ENCODE data around the gene PDCD2L. TPM values are rescaled to one million over a fixed set of nuclear protein-coding genes. Genes with fewer than 3 reads are reported as not detected.
"Not testable (repeated sequence)": the region's sequence is repeated elsewhere in the genome, so short reads cannot be mapped to it uniquely, and the experiment has no call there.

The PDCD2L gene, protein sequence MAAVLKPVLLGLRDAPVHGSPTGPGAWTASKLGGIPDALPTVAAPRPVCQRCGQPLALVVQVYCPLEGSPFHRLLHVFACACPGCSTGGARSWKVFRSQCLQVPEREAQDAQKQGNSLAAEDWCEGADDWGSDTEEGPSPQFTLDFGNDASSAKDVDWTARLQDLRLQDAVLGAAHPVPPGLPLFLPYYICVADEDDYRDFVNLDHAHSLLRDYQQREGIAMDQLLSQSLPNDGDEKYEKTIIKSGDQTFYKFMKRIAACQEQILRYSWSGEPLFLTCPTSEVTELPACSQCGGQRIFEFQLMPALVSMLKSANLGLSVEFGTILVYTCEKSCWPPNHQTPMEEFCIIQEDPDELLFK
- total RNA-seq, result 15.8 TPM

- DNase-seq, result peak; percentile 95
These were observed at the start of gene PDCD2L for GRCh38 chr19:34404109-34404909. Gene PDCD2L (plus strand): TSS chr19:34404399. CDS start chr19:34404431, 32 bp downstream.

DNA sequence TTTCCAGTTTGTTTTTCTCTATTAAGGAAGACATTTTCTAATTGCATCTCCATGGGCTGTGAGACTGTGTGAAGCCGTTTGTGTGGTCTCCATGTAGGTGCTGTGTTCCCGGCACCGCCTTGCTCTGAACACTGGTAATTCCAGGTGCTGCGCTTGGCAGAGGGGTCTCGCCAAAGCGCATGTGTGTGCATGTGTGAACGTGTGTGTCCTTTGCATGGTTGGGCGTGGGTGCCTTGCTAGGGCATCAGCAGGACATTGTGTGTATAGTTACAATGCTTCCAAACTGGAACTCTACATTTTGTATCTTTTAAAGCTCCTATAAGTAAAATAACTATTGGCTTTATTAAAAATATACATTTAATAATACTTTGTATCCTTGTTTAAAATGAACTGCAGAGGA, 49.0 kb upstream of the PDCD2L start:
- no peak for DNase-seq

GRCh38 chr19:34356875-34357274, 47.3 kb upstream of the PDCD2L start:
- DNase-seq, result no peak

DNA sequence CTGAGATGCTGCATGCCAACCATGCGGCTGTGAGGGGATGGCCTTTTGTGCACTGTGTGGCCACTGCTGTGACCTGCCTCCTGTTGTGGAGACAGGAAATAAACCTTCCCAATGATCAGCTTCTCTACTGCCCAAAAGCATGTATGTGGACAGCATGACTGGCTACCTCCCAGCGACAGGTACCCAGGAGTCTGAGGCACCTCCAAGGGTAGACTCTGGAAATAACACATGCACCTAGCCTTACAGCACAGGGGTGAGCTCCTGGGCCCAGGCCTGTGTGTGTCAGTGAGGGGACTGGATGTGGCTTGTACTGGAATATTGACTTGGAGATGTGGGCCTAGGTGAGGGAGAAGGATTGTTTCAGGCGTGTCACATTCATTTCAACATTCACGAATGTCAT, 46.8 kb upstream of the PDCD2L start:
- no peak for DNase-seq

- peak; percentile 98 for DNase-seq
These were observed 44.9 kb upstream of the PDCD2L start for GRCh38 chr19:34359140-34359953.

- no peak for DNase-seq
These were observed 44.3 kb upstream of the PDCD2L start for GRCh38 chr19:34359954-34360315.

DNA sequence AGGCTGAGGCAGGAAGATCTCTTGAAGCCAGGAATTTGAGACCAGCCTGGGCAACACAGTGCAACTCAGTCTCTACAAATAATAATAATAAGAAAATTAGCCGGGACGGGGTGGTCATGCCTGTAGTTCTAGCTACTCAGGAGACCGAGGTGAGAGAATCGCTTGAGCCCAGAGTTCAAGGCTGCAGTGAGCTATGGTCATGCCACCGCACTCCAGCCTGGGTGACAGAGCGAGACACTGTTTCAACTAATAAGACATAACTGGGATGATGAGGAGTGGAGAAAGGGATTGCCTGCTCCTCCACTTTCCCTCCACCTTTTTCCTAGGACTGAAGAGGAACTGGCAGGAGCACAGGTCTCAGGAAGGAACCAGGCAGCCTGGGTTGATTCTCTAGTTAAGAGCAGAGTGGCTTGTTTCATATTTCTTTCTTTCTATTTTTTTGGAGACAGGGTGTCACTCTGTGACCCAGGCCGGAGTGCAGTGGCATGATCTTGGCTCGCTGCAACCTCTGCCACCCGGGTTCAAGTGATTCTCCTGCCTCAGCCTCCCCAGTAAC, 43.8 kb upstream of the PDCD2L start:
- no peak for DNase-seq

- no peak for DNase-seq
These were observed 41.5 kb upstream of the PDCD2L start for GRCh38 chr19:34362679-34363069.

DNA sequence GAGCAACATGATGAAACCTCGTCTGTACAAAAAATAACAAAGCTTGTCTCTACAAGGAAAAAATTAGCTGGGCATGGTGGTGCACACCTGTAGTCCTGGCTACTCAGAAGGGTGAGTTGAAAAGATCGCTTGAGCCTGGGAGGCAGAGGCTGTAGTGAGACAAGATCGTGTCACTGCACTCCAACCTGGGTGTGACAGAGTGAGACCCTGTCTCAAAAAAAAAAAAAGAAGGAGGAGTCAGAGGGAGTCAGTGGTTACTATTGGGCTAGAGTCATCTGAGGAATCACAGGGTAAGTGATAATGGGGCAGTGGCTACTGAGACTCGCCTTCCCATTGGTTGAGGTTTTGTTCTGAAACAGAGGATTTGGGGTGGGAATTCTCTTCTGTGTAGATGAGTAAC, 41.1 kb upstream of the PDCD2L start:
- DNase-seq, result no peak

- no peak for DNase-seq
These were observed 40.3 kb upstream of the PDCD2L start for GRCh38 chr19:34363930-34364329.

DNA sequence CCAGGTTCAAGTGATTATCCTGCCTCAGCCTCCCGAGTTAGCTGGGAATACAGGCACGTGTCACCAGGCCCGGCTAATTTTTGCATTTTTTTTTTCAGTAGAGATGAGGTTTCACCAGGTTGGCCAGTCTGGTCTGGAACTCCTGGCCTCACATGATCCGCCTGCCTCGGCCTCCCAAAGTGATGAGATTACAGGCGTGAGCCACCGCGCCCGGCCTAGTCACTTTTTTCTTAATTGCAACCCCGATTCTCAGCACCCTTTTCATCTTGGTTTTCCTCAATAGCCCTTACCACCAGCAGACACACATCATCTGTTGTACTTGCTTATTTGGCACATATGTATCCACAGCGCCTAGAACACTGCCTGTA, 39.8 kb upstream of the PDCD2L start:
- DNase-seq, result no peak

DNA sequence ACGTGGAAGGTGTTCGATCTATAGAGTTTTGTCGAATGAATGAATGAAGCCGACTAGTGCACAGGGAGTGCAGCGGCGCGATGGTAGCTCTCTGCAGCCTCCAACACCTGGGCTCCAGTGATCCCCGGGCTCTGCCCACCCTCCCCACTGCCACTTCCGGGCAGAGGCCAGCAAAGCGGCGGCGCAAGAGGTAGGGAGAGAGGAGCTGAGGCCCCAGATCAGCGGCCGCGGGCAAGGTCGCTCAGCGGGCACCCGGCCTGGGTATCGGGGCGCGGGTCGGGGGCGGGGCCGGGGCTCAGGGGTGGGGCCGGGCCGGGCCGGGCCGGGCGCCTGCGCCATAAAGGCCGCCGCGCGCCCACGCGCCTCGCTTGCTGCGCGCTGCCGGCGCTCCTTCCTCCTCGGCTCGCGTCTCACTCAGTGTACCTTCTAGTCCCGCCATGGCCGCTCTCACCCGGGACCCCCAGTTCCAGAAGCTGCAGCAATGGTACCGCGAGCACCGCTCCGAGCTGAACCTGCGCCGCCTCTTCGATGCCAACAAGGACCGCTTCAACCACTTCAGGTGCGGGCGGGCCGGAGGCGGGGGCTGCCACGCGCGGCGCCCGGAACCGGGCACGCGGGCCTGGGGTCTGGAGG, 39.3 kb upstream of the PDCD2L start, which contains the start of gene GPI:
TSS of gene GPI (plus strand) at position 367 of the 633 bp plus-strand sequence. CDS start at position 438, 71 bp downstream.
- peak; percentile 65 for DNase-seq

DNA sequence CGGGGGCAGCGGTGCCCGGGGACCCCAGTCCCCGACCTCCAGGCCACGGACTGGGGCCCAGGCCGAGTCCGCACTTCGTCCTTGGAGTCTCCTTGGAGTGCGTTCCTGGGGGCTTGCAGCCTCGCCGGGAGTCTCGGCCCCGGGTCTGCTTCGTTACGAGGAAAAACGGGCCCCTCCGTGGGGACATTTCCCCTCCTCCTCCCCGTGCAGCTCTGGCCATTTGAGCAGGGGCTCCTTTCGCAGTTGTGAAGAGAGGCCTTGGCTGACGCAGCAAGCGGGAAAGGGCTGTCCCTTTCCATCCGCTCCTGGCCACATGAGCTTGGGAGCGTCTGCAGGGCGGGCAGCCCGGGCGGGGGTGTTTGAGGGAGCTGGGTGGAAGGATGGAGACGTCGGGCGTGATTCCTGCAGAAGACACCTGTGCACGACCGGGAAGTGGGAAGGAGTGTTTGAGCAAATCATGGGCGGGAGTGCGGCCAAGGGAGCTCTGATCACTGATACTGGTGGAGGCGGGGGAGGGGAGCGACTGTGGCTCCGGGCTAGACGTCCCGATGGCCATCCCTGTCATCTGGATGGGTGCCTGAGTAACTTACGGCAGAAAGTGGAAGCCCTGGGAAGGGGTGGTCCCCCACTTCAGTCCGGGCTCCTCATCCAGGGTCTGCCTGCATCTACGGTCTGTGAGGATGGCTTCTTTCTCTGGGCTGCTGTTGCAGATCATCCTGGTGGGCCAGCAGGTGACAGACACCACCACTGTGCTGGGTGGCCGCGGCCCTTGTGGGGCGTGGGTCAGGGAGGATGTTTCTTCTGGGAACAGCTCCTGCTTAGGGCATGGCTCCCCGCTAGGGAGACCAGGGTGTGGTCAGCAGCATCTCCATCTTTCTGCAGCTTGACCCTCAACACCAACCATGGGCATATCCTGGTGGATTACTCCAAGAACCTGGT, 38.5 kb upstream of the PDCD2L start:
- peak; percentile 56 for DNase-seq

GRCh38 chr19:34366738-34367623, 37.2 kb upstream of the PDCD2L start:
- DNase-seq, result no peak

DNA sequence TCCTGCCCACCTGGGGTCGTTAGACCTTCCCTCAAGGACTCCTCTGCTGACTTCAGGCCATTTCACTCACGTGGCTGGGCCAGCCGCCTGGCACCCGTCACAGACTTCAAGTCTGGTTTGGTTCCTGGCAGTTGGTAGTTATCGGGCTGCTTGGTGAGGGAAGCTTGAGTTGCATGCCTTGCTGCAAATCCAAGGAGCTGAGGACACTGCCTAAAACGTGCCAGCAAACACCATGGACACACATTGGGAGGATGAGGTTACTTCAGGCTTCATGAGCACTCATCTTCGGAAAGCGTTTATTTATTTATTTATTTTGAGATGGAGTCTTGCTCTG, 36.6 kb upstream of the PDCD2L start:
- no peak for DNase-seq

GRCh38 chr19:34368338-34368737, 35.9 kb upstream of the PDCD2L start:
- DNase-seq, result no peak

DNA sequence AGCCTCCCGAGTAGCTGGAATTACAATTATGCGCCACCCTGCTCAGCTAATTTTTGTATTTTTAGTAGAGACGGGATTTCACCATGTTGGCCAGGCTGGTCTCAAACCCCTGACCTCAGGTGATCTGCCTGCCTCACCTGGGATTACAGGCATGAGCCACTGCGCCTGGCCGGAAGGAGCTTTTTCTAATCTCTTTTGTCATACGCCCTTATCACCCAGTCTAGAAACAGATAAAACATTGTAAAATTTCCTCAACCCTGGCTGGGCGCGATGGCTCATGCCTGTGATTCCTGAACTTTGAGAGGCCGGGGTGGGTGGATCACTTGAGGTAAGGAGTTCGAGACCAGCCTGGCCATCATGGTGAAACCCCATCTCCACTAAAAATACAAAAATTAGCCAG, 35.0 kb upstream of the PDCD2L start:
- DNase-seq, result not testable (repeated sequence)

GRCh38 chr19:34370117-34370516, 34.1 kb upstream of the PDCD2L start:
- no peak for DNase-seq

DNA sequence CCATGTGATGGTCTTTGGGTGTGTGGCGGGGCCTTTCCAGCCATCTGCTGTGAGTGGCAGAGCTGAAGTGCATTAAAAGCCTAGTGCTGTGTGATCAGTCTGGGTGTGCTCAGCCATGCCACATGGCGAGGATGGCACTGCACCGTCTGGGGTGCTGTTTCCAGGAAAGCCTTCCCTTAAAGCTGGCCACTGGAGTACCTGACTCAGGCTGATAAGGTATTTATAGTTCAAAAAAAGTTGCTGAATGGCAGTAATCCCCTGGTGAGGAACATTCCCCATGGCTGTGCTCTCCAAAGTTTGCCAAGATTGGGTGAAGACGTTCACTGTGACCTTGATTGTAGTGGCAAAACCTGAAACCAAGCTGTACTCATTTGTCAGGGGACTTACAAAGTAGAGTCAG, 33.2 kb upstream of the PDCD2L start:
- DNase-seq, result no peak

Measured in tongue (tissue), 2 donors.